Endothelial cell (in vitro differentiated cells): ENCODE data around the gene KDM4C. TPM values are rescaled to one million over a fixed set of nuclear protein-coding genes. Genes with fewer than 3 reads are reported as not detected.

Experiments
- DNase-seq: peaks from one replicate; pipeline ENCODE4 v3.0.0; 2021; ENCODE audit warnings: low spot score
- H3K27ac Mint-ChIP-seq: one replicate; pipeline ENCODE4 v1.8.0; 2021; ENCODE audit warnings: mixed read lengths, inconsistent platforms; ENCODE audit not compliant: unreplicated experiment
- H3K27me3 Mint-ChIP-seq: one replicate; pipeline ENCODE4 v1.8.0; 2021; ENCODE audit warnings: mild to moderate bottlenecking, moderate library complexity, mixed read lengths, inconsistent platforms; ENCODE audit not compliant: unreplicated experiment
- H3K36me3 Mint-ChIP-seq: one replicate; pipeline ENCODE4 v1.8.0; 2021; ENCODE audit warnings: mild to moderate bottlenecking, low read depth, mixed read lengths, inconsistent platforms; ENCODE audit not compliant: unreplicated experiment
- H3K4me1 Mint-ChIP-seq: one replicate; pipeline ENCODE4 v1.8.0; 2021; ENCODE audit warnings: mild to moderate bottlenecking, mixed read lengths, inconsistent platforms; ENCODE audit not compliant: unreplicated experiment
- H3K4me3 Mint-ChIP-seq: one replicate; pipeline ENCODE4 v1.8.0; 2021; ENCODE audit warnings: mild to moderate bottlenecking, mixed read lengths, inconsistent platforms; ENCODE audit not compliant: unreplicated experiment
- H3K9me3 Mint-ChIP-seq: one replicate; pipeline ENCODE4 v1.8.0; 2021; ENCODE audit warnings: mixed read lengths, inconsistent platforms; ENCODE audit not compliant: unreplicated experiment
- total RNA-seq: library from RNA; stranded (reverse); fragmentation: NEBNext Ultra II Directional; extraction: Animal tissue kit (Norgen Biotek cat#: 25700); gene quantifications from one replicate; pipeline ENCODE4 v1.2.1, GENCODE V29; 2021; ENCODE audit not compliant: unreplicated experiment
- TF ChIP-seq, protein P1 (sequence below): fragments of 200-600 bp; sonication (generic); IDR thresholded peaks from one replicate; pipeline ENCODE4 v1.5.0; 2021; ENCODE audit warnings: antibody characterized with exemption; ENCODE audit not compliant: unreplicated experiment

Gene KDM4C
- total RNA-seq, 1 donor from 2014 or later, result 21.0 TPM

DNA sequence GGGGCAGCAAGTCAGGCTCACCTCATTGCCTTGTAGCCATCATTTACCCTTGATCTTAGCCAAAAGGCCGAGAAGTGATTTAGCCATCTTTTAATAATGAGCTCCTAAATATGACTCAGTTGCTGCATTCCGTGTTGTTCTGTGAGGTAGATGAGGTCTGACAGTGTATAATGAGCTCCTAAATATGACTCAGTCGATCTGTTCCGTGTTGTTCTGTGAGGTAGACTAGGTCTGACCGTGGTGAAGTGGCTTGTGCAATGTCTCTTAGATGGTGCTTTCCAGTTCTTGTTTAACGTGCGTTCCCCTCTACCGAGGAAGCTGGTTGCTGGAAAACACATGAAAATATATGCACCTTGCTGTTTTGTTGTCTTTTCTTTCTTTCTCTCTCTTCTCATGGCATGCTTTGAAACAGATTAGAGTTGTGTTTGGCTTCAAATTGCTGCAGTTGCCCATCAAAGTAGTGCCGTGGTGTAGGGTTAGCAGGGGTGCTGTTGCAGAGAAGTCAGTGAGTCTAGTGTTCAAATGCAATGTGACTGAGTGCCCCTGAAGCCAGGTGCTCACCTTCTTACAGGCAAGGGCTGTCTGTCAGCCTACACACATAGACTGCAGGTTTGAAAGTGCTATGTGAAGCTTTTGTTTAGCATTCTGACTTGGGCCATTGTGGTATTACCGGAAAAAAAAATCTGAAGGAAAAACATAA lies 118.6 kb downstream of the KDM4C start:
- Mint-ChIP-seq H3K9me3 (no peaks in the 10 kb centered on the region), H3K4me3 (no peak overlapping the region), H3K4me1 (peaks cover 16% of the 10 kb centered on the region), H3K36me3 (no peaks in the 10 kb centered on the region), H3K27me3 (no peaks in the 10 kb centered on the region), H3K27ac (no peak overlapping the region)
- no peak for DNase-seq
- TF ChIP-seq, protein P1, sequence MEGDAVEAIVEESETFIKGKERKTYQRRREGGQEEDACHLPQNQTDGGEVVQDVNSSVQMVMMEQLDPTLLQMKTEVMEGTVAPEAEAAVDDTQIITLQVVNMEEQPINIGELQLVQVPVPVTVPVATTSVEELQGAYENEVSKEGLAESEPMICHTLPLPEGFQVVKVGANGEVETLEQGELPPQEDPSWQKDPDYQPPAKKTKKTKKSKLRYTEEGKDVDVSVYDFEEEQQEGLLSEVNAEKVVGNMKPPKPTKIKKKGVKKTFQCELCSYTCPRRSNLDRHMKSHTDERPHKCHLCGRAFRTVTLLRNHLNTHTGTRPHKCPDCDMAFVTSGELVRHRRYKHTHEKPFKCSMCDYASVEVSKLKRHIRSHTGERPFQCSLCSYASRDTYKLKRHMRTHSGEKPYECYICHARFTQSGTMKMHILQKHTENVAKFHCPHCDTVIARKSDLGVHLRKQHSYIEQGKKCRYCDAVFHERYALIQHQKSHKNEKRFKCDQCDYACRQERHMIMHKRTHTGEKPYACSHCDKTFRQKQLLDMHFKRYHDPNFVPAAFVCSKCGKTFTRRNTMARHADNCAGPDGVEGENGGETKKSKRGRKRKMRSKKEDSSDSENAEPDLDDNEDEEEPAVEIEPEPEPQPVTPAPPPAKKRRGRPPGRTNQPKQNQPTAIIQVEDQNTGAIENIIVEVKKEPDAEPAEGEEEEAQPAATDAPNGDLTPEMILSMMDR, result no peak

DNA sequence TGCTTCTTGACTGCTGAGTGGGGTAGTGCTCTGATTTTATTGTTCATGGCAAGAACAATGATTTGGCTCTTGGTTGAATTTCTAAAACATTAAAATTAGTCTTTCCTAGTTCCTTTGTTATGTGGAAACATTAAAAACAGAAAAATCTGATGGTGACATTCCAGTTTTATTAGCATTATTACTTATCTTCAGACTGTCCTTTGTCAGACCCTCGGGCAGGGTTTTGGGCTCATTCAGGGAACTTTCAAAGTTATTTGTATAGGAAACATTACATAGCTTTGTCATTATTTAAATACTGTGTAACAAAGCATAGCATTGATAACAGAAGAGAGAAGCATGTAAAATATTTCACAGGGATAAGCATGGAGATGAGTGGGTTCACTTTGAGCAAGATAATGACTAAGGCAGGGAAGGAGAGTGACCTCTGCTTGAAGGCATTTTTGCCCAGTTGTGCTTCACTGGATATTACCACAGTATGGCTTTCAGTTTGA lies 119.9 kb downstream of the KDM4C start:
- H3K36me3 Mint-ChIP-seq, result no peaks in the 10 kb centered on the region
- no peak overlapping the region for H3K27ac Mint-ChIP-seq
- TF ChIP-seq, protein P1, result no peak
- no peak for DNase-seq
- H3K4me1 Mint-ChIP-seq, result peaks cover 19% of the 10 kb centered on the region
- no peaks in the 10 kb centered on the region for H3K27me3 Mint-ChIP-seq
- H3K9me3 Mint-ChIP-seq, result no peaks in the 10 kb centered on the region
- no peak overlapping the region for H3K4me3 Mint-ChIP-seq

DNA sequence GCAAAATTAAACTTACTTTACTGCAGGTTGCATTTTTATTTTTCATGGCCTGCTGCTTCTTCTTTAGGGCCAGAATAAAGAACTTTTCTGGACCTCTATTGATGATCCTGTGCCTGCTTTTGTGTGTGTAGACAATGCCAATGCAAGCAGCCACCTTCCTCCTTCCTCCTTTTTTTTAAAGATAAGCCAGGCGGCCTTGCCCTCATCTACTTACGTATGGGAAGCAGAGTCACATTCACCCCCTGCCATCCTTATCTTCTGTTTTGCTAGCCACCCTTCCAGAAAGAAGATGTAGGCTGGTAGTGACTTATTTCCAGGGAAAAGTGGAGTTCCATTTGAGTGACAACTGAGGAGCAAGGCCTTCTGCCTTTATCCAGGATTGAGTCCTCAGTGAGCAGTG lies 122.9 kb downstream of the KDM4C start:
- Mint-ChIP-seq H3K27ac (no peak overlapping the region), H3K36me3 (no peaks in the 10 kb centered on the region), H3K4me1 (peaks cover 11% of the 10 kb centered on the region), H3K4me3 (no peak overlapping the region), H3K27me3 (no peaks in the 10 kb centered on the region), H3K9me3 (no peaks in the 10 kb centered on the region)
- no peak for DNase-seq
- TF ChIP-seq, protein P1, result no peak

DNA sequence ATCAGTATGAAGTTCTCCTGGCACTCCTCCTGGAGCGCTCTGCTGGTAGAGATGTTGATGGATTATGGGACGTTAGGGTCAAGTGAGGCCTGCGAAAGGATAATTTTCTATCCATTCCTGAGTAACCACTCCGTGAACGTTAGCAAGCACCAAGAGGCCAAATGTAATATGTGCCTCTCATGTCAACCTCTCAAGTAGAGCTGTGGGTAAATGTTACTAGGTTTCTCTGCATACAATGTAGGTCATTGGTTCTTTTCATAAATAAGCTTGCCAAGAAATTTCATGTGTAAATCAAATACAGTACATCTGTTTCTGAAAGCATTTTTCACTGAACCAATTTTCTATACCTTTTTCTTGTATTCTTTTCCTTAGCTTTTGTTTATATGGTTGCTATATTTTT lies 126.3 kb downstream of the KDM4C start:
- TF ChIP-seq, protein P1, result no peak
- Mint-ChIP-seq H3K36me3 (no peaks in the 10 kb centered on the region), H3K27ac (no peak overlapping the region), H3K9me3 (no peaks in the 10 kb centered on the region), H3K4me1 (peaks cover 11% of the 10 kb centered on the region), H3K4me3 (no peak overlapping the region), H3K27me3 (no peaks in the 10 kb centered on the region)
- DNase-seq, result no peak

DNA sequence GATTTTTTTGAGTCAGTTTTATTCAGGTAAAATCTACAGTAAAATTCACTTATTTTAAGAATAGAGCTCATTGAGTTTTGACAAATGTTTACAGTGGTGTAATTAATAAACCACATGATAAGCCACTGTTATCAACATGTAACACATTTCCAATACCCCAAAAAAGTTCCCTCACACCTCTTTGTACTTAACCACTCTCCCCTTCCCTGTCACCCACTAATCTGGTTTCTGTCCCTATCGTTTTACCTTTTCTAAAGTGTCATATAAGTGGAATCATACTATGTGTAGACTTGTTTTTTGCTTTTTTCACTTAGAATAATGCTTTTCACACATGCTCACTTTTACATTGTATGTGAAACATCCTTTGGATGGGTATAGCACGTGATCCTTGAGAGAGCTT lies 127.2 kb downstream of the KDM4C start:
- no peak overlapping the region for H3K4me3 Mint-ChIP-seq
- TF ChIP-seq, protein P1, result no peak
- H3K27me3 Mint-ChIP-seq, result no peaks in the 10 kb centered on the region
- peaks cover 11% of the 10 kb centered on the region for H3K4me1 Mint-ChIP-seq
- no peaks in the 10 kb centered on the region for H3K36me3 Mint-ChIP-seq
- no peak for DNase-seq
- H3K27ac Mint-ChIP-seq, result no peak overlapping the region
- no peaks in the 10 kb centered on the region for H3K9me3 Mint-ChIP-seq
